C4-2B (cell line): ENCODE measurements around the gene ALDH3A2.

Source experiments
- ZFX ChIP-seq: fragments of 450-650 bp; IDR thresholded peaks from 2 replicates; pipeline ENCODE4 v1.6.1; 2017
- TF ChIP-seq, protein P1 (sequence below): fragments of 450-650 bp; conservative IDR thresholded peaks from 2 replicates; pipeline ENCODE4 v1.5.1; 2017; ENCODE audit warnings: mild to moderate bottlenecking

DNA sequence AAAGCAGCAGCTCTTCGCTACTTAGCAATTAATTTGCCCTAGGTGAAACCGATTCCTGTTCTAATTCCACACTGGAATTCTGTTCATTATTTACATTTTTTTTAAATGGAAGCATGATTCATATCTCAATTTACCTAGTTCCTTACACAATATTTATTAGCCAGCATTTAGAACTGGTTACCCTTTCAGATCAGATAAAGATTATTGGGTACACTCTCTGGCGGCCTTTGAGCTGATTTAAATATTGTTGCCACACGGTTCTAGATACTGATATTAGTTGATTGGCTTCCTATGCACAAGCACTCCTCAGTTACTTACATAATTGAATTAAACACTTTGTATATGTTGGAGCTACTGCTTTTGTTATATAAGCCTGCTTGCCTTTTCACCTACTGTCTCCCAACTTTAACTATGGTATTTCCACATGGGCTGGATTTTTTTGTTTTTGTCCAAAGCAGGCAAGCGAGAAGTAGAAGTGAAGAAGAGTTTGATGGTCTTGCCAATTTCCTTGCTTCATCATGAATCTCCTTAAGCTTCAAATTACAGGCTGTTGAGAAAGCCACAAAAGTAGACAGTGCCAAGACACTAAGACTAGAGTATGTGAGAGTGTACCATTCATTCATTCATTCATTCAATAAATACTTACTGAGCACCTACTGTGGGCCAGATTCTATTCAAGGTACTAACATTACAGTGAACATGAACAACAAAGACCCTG is 3.9 kb upstream of the ALDH3A2 start:
- TF ChIP-seq, protein P1, sequence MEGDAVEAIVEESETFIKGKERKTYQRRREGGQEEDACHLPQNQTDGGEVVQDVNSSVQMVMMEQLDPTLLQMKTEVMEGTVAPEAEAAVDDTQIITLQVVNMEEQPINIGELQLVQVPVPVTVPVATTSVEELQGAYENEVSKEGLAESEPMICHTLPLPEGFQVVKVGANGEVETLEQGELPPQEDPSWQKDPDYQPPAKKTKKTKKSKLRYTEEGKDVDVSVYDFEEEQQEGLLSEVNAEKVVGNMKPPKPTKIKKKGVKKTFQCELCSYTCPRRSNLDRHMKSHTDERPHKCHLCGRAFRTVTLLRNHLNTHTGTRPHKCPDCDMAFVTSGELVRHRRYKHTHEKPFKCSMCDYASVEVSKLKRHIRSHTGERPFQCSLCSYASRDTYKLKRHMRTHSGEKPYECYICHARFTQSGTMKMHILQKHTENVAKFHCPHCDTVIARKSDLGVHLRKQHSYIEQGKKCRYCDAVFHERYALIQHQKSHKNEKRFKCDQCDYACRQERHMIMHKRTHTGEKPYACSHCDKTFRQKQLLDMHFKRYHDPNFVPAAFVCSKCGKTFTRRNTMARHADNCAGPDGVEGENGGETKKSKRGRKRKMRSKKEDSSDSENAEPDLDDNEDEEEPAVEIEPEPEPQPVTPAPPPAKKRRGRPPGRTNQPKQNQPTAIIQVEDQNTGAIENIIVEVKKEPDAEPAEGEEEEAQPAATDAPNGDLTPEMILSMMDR: no peak
- no peak for TF ChIP-seq ZFX
